GM23338 (cell line): ENCODE results near the gene GCK. TPM values are rescaled to one million over a fixed set of nuclear protein-coding genes. Genes with fewer than 3 reads are reported as not detected.

Source experiments
- ATAC-seq: fragments of 200-7000 bp; cut with Tn5 transposase; 3 replicates; pipeline ENCODE4 v1.9.1; 2020
- DNase-seq: peaks from one replicate; pipeline ENCODE4 v3.0.0-alpha.2; 2015; ENCODE audit warnings: low spot score
- H2AFZ ChIP-seq: fragments of 200-600 bp; sonication (generic); 2 replicates; pipeline ENCODE4 v1.8.0; 2016; ENCODE audit warnings: antibody characterized with exemption, mild to moderate bottlenecking, moderate library complexity
- H3F3A ChIP-seq: fragments of 200-600 bp; sonication (generic); replicated peaks from 2 replicates; pipeline ENCODE4 v1.8.0; 2017; ENCODE audit warnings: antibody characterized with exemption, mixed run types, low read depth
- H3K27ac ChIP-seq: fragments of 200-600 bp; sonication (generic); 2 replicates; pipeline ENCODE4 v1.6.1; 2016; ENCODE audit warnings: low read depth
- H3K27me3 ChIP-seq: fragments of 200-600 bp; sonication (generic); 2 replicates; pipeline ENCODE4 v1.8.0; 2016; ENCODE audit warnings: mild to moderate bottlenecking, mixed run types, moderate library complexity; ENCODE audit not compliant: insufficient read depth
- H3K36me3 ChIP-seq: fragments of 200-600 bp; sonication (generic); 2 replicates; pipeline ENCODE4 v1.8.0; 2016; ENCODE audit warnings: mild to moderate bottlenecking; ENCODE audit not compliant: insufficient read depth
- H3K4me1 ChIP-seq: fragments of 200-600 bp; sonication (generic); 2 replicates; pipeline ENCODE4 v1.8.0; 2016; ENCODE audit warnings: mild to moderate bottlenecking, moderate library complexity; ENCODE audit not compliant: insufficient read depth
- H3K4me2 ChIP-seq: fragments of 200-600 bp; sonication (generic); 2 replicates; pipeline ENCODE4 v1.7.1; 2017; ENCODE audit warnings: mixed run types
- H3K4me3 ChIP-seq: fragments of 200-600 bp; sonication (generic); 2 replicates; pipeline ENCODE4 v1.6.1; 2016; ENCODE audit warnings: mixed run types
- H3K79me2 ChIP-seq: fragments of 200-600 bp; sonication (generic); replicated peaks from 2 replicates; pipeline ENCODE4 v1.8.0; 2017; ENCODE audit warnings: mild to moderate bottlenecking; ENCODE audit not compliant: insufficient read depth
- H3K9me2 ChIP-seq: fragments of 200-600 bp; sonication (generic); 2 replicates; pipeline ENCODE4 v1.8.0; 2017; ENCODE audit not compliant: insufficient read depth
- H4K20me1 ChIP-seq: fragments of 200-600 bp; sonication (generic); replicated peaks from 2 replicates; pipeline ENCODE4 v1.8.0; 2017; ENCODE audit warnings: mild to moderate bottlenecking; ENCODE audit not compliant: insufficient read depth
- H3K27ac Mint-ChIP-seq: 2 replicates; pipeline ENCODE4 v1.8.0; 2020; ENCODE audit warnings: inconsistent platforms, mild to moderate bottlenecking, moderate library complexity, mixed read lengths
- H3K27me3 Mint-ChIP-seq: 3 replicates; pipeline ENCODE4 v1.8.0; 2022; ENCODE audit warnings: low read depth, mild to moderate bottlenecking, moderate library complexity, mixed read lengths, inconsistent platforms; ENCODE audit not compliant: insufficient read depth, poor library complexity
- H3K36me3 Mint-ChIP-seq: 3 replicates; pipeline ENCODE4 v1.8.0; 2021; ENCODE audit warnings: low read depth, mild to moderate bottlenecking, inconsistent platforms, moderate library complexity, mixed read lengths
- H3K4me1 Mint-ChIP-seq: 3 replicates; pipeline ENCODE4 v1.8.0; 2020; ENCODE audit warnings: mild to moderate bottlenecking, inconsistent platforms, mixed read lengths
- H3K4me3 Mint-ChIP-seq: 3 replicates; pipeline ENCODE4 v1.8.0; 2021; ENCODE audit warnings: moderate library complexity, mild to moderate bottlenecking, inconsistent platforms, mixed read lengths
- H3K9me3 Mint-ChIP-seq: 3 replicates; pipeline ENCODE4 v1.8.0; 2020; ENCODE audit warnings: moderate library complexity, mild to moderate bottlenecking, inconsistent platforms, mixed read lengths
- CREB1 ChIP-seq: fragments of 250-450 bp; sonication (Bioruptor Pico); IDR thresholded peaks from 2 replicates; pipeline ENCODE4 v1.5.0; 2020; ENCODE audit warnings: low read depth, mild to moderate bottlenecking, moderate library complexity
- CTCF ChIP-seq, 2 experiments: fragments of 200-600 bp in 1 of 2; sonication (generic) in 1 of 2; conservative IDR thresholded peaks; 2 replicates each; pipeline versions ENCODE4 v1.5.1 to v1.6.1; 2016 to 2017; ENCODE audit warnings: antibody characterized with exemption in 2 of 2, low read depth in 2 of 2, mild to moderate bottlenecking in 2 of 2, moderate library complexity in 1 of 2
- EZH2 ChIP-seq: fragments of 200-600 bp; sonication (generic); IDR thresholded peaks from one replicate; pipeline ENCODE4 v1.8.0; 2017; ENCODE audit warnings: antibody characterized with exemption, mild to moderate bottlenecking, low read depth; ENCODE audit not compliant: unreplicated experiment
- EZH2phosphoT487 ChIP-seq: fragments of 200-600 bp; sonication (generic); IDR thresholded peaks from one replicate; pipeline ENCODE4 v1.8.1; 2018; ENCODE audit warnings: antibody characterized with exemption; ENCODE audit not compliant: unreplicated experiment
- JUNB ChIP-seq: IDR thresholded peaks from one replicate; pipeline ENCODE4 v1.6.1; 2016; ENCODE audit warnings: antibody characterized with exemption; ENCODE audit not compliant: unreplicated experiment
- NANOG ChIP-seq: IDR thresholded peaks from 2 replicates; pipeline ENCODE4 v1.6.1; 2016; ENCODE audit warnings: antibody characterized with exemption, borderline replicate concordance
- POLR2AphosphoS5 ChIP-seq: IDR thresholded peaks from 2 replicates; pipeline ENCODE4 v1.6.1; 2016; ENCODE audit warnings: antibody characterized with exemption, low read depth
- REST ChIP-seq: IDR thresholded peaks from one replicate; pipeline ENCODE4 v1.6.1; 2018; ENCODE audit warnings: antibody characterized with exemption; ENCODE audit not compliant: unreplicated experiment
- STAT1 ChIP-seq: IDR thresholded peaks from one replicate; pipeline ENCODE4 v1.6.1; 2016; ENCODE audit warnings: antibody characterized with exemption; ENCODE audit not compliant: unreplicated experiment
- ZNF114 ChIP-seq: fragments of 250-450 bp; sonication (Bioruptor Pico); IDR thresholded peaks from 2 replicates; pipeline ENCODE4 v1.5.0; 2020; ENCODE audit warnings: mild to moderate bottlenecking, moderate library complexity
- ZNF331 ChIP-seq: fragments of 250-450 bp; sonication (Bioruptor Pico); IDR thresholded peaks from 2 replicates; pipeline ENCODE4 v1.5.0; 2020; ENCODE audit warnings: low read depth, mild to moderate bottlenecking, moderate library complexity
- polyA plus RNA-seq: library from polyadenylated mRNA; unstranded; fragments of >200 nt; fragmentation: Nextera tagmentation; extraction: Ambion mirVana; gene quantifications from 2 replicates; pipeline ENCODE4 v1.2.1, GENCODE V29; 2016
- total RNA-seq: library from RNA; depleted of rRNA; stranded (reverse); fragments of >200 nt; shearing (Covaris generic); gene quantifications from 2 replicates; pipeline ENCODE4 v1.2.3, GENCODE V29; 2014
- TF ChIP-seq, protein P1 (sequence below): fragments of 250-450 bp; sonication (Bioruptor Pico); IDR thresholded peaks from 2 replicates; pipeline ENCODE4 v1.5.0; 2020; ENCODE audit warnings: mild to moderate bottlenecking, moderate library complexity
- TF ChIP-seq, protein P2 (sequence below): IDR thresholded peaks from 2 replicates; pipeline ENCODE4 v1.6.1; 2016; ENCODE audit warnings: antibody characterized with exemption

GCK gene
- total and polyA plus RNA-seq, 2 experiments from 2014 or later = 6.1 to 7.3 TPM

GRCh38 chr7:44159824-44160630 lies 29.2 kb downstream of the GCK start:
- H3K79me2 ChIP-seq = no peaks in the 10 kb centered on the region
- peaks cover 13% of the 10 kb centered on the region for H3K4me1 Mint-ChIP-seq
- no peak overlapping the region for H3K4me2 ChIP-seq
- no peak overlapping the region for H3K27ac ChIP-seq
- TF ChIP-seq ZNF331 = no peak
- TF ChIP-seq EZH2phosphoT487 = no peak
- no peak for TF ChIP-seq EZH2
- no peak for TF ChIP-seq POLR2AphosphoS5
- no peak for TF ChIP-seq JUNB
- TF ChIP-seq, protein P1, sequence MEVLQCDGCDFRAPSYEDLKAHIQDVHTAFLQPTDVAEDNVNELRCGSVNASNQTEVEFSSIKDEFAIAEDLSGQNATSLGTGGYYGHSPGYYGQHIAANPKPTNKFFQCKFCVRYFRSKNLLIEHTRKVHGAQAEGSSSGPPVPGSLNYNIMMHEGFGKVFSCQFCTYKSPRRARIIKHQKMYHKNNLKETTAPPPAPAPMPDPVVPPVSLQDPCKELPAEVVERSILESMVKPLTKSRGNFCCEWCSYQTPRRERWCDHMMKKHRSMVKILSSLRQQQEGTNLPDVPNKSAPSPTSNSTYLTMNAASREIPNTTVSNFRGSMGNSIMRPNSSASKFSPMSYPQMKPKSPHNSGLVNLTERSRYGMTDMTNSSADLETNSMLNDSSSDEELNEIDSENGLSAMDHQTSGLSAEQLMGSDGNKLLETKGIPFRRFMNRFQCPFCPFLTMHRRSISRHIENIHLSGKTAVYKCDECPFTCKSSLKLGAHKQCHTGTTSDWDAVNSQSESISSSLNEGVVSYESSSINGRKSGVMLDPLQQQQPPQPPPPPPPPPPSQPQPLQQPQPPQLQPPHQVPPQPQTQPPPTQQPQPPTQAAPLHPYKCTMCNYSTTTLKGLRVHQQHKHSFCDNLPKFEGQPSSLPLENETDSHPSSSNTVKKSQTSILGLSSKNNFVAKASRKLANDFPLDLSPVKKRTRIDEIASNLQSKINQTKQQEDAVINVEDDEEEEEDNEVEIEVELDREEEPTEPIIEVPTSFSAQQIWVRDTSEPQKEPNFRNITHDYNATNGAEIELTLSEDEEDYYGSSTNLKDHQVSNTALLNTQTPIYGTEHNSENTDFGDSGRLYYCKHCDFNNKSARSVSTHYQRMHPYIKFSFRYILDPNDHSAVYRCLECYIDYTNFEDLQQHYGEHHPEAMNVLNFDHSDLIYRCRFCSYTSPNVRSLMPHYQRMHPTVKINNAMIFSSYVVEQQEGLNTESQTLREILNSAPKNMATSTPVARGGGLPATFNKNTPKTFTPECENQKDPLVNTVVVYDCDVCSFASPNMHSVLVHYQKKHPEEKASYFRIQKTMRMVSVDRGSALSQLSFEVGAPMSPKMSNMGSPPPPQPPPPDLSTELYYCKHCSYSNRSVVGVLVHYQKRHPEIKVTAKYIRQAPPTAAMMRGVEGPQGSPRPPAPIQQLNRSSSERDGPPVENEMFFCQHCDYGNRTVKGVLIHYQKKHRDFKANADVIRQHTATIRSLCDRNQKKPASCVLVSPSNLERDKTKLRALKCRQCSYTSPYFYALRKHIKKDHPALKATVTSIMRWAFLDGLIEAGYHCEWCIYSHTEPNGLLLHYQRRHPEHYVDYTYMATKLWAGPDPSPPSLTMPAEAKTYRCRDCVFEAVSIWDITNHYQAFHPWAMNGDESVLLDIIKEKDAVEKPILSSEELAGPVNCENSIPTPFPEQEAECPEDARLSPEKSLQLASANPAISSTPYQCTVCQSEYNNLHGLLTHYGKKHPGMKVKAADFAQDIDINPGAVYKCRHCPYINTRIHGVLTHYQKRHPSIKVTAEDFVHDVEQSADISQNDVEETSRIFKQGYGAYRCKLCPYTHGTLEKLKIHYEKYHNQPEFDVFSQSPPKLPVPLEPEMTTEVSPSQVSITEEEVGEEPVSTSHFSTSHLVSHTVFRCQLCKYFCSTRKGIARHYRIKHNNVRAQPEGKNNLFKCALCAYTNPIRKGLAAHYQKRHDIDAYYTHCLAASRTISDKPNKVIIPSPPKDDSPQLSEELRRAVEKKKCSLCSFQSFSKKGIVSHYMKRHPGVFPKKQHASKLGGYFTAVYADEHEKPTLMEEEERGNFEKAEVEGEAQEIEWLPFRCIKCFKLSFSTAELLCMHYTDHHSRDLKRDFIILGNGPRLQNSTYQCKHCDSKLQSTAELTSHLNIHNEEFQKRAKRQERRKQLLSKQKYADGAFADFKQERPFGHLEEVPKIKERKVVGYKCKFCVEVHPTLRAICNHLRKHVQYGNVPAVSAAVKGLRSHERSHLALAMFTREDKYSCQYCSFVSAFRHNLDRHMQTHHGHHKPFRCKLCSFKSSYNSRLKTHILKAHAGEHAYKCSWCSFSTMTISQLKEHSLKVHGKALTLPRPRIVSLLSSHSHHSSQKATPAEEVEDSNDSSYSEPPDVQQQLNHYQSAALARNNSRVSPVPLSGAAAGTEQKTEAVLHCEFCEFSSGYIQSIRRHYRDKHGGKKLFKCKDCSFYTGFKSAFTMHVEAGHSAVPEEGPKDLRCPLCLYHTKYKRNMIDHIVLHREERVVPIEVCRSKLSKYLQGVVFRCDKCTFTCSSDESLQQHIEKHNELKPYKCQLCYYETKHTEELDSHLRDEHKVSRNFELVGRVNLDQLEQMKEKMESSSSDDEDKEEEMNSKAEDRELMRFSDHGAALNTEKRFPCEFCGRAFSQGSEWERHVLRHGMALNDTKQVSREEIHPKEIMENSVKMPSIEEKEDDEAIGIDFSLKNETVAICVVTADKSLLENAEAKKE (CRISPR knock-in tag) = no peak
- TF ChIP-seq STAT1 = no peak
- TF ChIP-seq CREB1 (CRISPR knock-in tag) = no peak
- TF ChIP-seq ZNF114 (CRISPR knock-in tag) = no peak
- no peak for TF ChIP-seq CTCF (conservative IDR thresholded peaks at IDR 0.05; ENCODE audit: low read depth in 2 of 2)
- TF ChIP-seq, protein P2, sequence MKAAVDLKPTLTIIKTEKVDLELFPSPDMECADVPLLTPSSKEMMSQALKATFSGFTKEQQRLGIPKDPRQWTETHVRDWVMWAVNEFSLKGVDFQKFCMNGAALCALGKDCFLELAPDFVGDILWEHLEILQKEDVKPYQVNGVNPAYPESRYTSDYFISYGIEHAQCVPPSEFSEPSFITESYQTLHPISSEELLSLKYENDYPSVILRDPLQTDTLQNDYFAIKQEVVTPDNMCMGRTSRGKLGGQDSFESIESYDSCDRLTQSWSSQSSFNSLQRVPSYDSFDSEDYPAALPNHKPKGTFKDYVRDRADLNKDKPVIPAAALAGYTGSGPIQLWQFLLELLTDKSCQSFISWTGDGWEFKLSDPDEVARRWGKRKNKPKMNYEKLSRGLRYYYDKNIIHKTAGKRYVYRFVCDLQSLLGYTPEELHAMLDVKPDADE = no peak
- TF ChIP-seq REST = no peak
- no peak for TF ChIP-seq NANOG
- no peaks in the 10 kb centered on the region for H3K4me1 ChIP-seq
- no peaks in the 10 kb centered on the region for H3K36me3 ChIP-seq
- ATAC-seq (no peak), DNase-seq (no peak)
- H4K20me1 ChIP-seq = no peaks in the 10 kb centered on the region
- H3K27me3 ChIP-seq = no peaks in the 10 kb centered on the region
- H2AFZ ChIP-seq = no peak overlapping the region
- no peaks in the 10 kb centered on the region for H3F3A ChIP-seq
- no peaks in the 10 kb centered on the region for H3K36me3 Mint-ChIP-seq
- no peaks in the 10 kb centered on the region for H3K9me3 Mint-ChIP-seq
- no peak overlapping the region for H3K4me3 Mint-ChIP-seq
- H3K27ac Mint-ChIP-seq = no peak overlapping the region
- H3K4me3 ChIP-seq = no peak overlapping the region
- no peaks in the 10 kb centered on the region for H3K9me2 ChIP-seq
- H3K27me3 Mint-ChIP-seq = peaks cover 1% of the 10 kb centered on the region
